Cardiac septum (tissue), 1 donor: ENCODE data around the gene DUSP28. TPM values are rescaled to one million over a fixed set of nuclear protein-coding genes. Genes with fewer than 3 reads are reported as not detected.

Experiments
- DNase-seq: peaks from one replicate; pipeline ENCODE4 v3.0.0-alpha.2; 2020; ENCODE audit warnings: low spot score
- intact Hi-C: fragments of 100-400 bp; cut with DNase I; formaldehyde crosslinking; loops from one replicate; pipeline ENCODE4 v1.14.0; 2022
- total RNA-seq: library from RNA; stranded (reverse); fragmentation: NEBNext Ultra II Directional; extraction: Animal tissue kit (Norgen Biotek cat#: 25700); gene quantifications from one replicate; pipeline ENCODE4 v1.2.1, GENCODE V29; 2021
- donor health status: DM: no; HTN: no; CAD: no.

The DUSP28 gene
- total RNA-seq, 1 donor from 2014 or later = 9.7 TPM

DNA sequence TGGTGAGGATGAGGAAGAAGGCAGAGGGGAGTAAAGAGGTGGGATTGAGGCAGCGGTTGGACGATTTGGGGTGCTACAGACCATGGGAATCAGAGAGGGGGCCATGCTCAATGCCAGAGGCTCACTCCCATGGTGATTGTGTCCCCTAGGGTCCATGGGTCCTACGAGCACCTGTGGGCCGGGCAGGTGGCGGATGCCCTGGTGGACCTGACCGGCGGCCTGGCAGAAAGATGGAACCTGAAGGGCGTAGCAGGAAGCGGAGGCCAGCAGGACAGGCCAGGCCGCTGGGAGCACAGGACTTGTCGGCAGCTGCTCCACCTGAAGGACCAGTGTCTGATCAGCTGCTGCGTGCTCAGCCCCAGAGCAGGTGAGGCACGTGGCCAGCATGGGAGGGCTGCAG, 31.6 kb downstream of the DUSP28 start:
- intact Hi-C loops = no loop called here

DNA sequence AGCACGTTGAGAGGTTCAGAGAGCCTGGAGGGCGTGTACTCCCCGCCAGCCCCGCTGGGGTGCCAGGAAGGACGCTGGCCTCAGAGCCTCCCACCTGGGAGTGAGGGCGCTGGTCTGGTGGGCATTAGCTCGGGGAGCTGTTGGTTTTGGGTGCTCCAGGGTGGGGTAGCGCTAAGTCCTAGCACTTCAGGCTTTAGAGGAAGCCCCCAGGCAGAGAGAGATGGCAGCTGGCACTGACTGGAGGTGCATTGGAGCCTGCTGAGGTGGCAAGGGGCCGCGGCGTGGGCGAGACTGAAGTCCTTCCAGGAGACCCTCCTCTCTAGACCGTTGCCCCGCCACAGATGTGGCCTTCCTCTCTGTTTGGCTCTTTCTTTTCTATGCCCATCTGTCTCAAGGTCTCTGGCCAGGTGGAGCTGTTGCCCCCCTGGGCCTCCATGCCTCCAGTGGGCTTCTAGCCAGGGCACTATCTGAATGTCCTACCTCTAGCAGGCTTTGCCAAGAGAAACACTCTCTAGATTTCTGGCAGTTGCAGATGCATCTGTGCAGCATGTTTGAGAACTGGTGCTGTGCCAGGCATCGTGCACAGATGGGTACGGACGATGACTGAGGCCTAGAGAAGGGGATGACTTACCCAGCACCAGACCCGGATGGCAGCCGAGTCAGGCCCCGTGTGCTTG, 33.0 kb downstream of the DUSP28 start:
- intact Hi-C loops = no loop called here
- DNase-seq = peak; percentile 59

More for the DNA sequence above, 31.6 kb downstream of the DUSP28 start:
- DNase-seq = peak; percentile 60

DNA sequence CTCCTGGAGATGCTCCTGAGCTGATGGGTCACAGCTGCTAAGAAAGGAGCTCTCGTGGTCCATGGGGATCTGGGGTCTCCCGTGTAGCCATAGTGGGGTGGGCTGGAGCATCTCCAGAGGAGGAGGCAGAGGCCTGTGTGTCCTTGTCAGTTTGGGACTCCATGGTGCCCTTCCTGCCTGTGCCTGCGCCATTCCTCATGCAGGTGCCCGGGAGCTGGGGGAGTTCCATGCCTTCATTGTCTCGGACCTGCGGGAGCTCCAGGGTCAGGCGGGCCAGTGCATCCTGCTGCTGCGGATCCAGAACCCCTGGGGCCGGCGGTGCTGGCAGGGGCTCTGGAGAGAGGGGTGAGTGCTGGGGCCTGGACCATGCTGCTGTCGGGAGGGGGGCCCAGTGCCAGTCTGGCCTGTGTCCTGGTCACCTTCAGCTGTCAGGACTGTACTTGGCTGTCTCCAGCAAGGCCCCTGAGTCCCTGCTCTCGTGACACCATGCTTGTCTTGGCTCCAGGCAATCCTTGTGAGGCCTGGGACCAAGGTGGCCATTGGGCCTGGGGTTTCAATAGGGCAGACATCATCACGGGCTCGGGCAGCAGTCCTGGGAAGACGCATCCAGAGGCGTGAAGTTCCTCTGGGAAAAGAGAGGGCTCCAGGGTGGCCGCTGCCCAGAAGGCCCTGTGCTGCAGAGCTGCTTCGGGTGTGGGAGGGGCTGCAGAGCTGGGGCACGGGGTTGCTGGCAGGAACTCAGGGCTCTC, 33.7 kb downstream of the DUSP28 start:
- peak; percentile 78 for DNase-seq
- intact Hi-C loops = no loop called here

DNA sequence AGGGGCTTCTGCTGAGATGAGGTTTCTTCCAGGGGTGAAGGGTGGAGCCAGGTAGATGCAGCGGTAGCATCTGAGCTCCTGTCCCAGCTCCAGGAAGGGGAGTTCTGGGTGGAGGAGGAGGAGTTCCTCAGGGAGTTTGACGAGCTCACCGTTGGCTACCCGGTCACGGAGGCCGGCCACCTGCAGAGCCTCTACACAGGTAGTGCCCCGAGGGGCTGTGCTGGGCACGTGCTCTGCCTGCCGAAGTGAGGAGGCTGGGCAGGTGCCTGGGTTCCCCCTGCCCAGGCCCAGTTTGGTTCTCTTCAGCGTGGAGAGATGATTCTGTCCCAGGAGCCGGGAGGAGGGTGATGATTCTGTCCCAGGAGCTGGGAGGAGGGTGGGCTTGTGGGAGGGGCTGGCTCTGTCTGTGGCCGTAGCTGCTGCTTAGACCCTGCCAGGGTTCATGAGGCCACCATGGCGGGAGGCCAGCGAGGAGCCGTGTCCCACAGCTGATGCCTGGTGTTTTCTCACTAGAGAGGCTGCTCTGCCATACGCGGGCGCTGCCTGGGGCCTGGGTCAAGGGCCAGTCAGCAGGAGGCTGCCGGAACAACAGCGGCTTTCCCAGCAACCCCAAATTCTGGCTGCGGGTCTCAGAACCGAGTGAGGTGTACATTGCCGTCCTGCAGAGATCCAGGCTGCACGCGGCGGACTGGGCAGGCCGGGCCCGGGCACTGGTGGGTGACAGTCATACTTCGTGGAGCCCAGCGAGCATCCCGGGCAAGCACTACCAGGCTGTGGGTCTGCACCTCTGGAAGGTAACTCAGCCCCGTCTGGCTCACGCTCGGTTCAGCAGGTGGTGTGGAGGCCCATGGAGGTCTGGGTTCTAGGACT, 34.6 kb downstream of the DUSP28 start:
- DNase-seq = peak; percentile 75
- intact Hi-C loops = no loop called here

DNA sequence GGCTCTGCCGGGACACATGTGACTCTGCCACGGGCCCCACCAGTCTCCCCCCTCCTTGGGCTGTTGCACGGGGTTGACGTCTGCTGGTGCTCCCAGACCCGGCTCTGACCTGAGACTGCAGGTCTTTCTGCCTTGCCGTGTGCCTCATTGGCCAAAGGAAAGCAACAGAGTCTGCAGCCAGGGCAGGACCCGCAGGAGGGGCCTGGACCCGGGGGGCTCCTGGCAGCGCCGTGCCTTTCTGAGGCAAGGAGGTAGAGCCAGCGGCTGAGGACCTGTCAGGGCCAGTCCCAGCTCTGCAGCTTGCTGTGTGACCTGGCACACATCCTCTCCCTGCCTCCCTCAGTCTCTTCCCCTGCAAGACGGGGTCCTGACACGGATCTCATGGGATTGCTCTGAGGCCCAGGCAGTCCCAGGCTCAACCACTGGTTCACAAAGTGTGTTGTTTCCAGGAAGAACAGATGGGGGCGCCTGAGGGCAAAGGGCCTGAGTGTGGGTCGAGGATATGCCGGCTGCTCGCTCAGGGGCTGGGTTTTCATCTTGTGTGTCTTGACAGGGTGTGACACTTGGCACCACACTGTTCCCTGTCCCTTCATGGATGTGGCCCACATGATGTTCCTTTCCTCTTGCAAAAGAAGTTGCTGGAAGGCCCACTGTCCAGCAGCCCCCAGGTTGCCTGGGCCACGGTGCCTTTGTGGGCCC, 35.4 kb downstream of the DUSP28 start:
- intact Hi-C loops = no loop called here
- DNase-seq = peak; percentile 71

DNA sequence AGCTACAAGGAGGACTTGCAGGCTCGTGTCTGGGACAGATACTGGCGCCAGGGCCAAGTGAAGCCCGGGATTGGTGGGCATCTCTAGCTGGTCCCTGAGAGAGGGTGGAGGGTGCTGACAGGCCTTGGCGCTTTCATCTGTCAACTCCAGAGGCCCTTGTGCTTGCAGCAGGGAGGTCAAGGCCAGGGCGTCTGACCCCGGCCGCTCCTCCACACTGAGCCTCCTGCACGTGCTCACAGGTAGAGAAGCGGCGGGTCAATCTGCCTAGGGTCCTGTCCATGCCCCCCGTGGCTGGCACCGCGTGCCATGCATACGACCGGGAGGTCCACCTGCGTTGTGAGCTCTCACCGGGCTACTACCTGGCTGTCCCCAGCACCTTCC, 35.9 kb downstream of the DUSP28 start:
- DNase-seq = peak; percentile 71
- intact Hi-C loops = no loop called here

DNA sequence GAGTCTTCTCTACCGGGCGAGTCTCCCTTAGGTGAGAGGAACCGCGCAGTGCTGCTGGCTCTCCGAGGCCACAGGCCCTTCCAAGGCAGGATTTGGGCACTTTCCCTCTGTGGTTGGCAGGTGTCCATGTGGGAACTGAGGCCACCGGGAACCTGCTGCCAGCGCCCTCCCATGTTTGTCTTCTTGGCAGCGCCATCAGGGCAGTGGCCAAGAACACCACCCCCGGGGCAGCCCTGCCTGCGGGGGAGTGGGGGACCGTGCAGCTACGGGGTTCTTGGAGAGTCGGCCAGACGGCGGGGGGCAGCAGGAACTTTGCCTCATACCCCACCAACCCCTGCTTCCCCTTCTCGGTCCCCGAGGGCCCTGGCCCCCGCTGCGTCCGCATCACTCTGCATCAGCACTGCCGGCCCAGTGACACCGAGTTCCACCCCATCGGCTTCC, 36.4 kb downstream of the DUSP28 start:
- intact Hi-C loops = no loop called here
- peak; percentile 89 for DNase-seq

DNA sequence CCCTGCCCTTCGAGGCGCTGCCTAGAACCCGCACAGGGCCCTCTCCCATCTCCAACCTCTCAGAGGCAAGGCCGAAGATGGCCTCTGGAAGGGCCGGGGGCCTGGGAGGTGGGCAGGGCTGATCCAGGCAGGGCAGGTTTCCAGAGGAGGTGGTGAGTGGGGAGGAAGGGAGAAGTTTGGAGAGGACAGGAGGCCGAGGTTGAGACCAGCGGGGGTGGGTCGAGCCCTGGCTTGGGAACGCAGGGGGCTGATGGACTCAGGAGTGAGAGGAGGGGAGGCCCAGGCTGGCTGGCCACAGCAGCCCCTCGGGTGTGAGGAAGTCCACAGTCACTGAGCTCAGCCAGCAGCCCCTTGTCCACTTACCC, 36.9 kb downstream of the DUSP28 start:
- peak; percentile 65 for DNase-seq
- intact Hi-C loops = no loop called here

DNA sequence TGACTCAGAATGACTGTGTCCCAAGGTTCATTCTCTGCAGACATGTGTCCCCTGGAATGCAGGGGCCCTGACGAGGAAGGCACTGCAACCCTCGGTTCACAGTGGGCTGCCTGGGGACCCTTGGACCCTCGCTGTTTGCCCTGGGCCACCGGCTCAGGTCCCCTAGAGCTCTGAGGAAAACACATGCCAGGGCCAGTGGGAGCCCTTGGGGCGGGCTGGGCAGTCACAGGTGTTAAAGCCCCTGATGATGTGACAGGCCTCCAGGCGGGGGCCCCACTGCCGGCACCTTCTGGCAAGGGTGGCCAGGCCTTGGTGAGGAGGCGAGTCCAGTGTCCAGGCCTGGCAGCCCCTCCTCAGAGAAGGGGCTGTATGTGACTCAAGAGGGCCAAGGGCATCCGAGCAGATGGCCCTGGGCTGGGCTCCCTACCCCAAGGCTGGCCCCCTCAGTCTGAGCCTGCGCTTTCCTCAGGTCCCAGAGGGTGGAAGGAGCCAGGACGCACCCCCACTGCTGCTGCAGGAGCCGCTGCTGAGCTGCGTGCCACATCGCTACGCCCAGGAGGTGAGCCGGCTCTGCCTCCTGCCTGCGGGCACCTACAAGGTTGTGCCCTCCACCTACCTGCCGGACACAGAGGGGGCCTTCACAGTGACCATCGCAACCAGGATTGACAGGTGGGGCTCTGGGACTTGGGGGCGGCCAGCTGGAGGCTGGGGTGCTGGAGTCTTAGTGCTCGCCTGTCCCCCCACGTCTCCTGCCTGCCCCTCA, 37.4 kb downstream of the DUSP28 start:
- peak; percentile 71 for DNase-seq
- intact Hi-C loops = no loop called here

DNA sequence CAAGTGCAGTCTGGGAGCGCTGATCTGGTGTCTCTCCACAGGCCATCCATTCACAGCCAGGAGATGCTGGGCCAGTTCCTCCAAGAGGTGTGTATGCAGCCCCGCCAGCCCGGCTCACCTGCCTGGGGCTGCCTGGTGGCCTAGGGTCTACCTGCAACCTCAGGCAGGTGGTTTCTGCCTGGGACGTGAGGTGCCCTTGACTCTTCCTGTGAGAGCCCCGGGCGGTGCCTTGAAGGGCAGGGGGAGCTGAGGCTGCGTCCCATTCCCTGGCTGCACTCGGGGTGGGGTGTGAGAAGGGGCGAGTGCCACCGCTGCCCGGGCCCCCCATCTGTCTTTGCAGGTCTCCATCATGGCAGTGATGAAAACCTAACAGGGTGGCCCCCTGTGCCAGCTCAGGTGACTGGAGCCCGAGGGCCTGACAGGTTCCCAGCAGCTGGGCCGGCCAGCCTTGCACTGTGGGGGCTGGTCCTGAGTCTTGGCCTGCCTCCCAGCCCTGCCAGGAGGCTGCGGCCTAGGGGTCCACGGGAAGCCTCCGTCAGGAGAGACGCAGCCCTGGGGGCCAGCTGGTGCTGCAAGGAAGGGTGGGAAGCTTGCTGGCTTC, 38.3 kb downstream of the DUSP28 start:
- intact Hi-C loops = no loop called here
- peak; percentile 62 for DNase-seq

DNA sequence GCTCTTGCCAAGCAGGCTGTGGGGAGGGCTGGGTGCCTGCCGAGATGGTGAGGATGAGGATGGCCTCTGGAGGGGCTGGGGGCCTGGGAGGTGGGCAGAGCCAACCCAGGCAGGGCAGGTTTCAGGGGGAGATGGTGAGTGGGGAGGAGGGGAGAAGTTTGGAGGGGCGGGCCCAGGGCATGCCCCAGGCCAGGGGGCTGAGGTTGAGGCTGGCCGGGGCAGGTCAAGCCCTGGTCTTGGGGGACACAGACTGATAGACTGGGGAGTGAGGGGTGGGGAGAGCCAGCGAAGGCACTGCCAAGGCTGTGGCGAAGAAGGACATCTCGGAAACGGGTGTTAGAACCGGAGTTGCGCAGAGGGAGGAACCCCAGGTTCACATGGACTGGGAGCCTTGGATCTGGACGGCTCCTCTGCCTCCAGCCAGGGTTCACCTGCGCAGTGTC, 39.0 kb downstream of the DUSP28 start:
- intact Hi-C loops = no loop called here
- peak; percentile 68 for DNase-seq

DNA sequence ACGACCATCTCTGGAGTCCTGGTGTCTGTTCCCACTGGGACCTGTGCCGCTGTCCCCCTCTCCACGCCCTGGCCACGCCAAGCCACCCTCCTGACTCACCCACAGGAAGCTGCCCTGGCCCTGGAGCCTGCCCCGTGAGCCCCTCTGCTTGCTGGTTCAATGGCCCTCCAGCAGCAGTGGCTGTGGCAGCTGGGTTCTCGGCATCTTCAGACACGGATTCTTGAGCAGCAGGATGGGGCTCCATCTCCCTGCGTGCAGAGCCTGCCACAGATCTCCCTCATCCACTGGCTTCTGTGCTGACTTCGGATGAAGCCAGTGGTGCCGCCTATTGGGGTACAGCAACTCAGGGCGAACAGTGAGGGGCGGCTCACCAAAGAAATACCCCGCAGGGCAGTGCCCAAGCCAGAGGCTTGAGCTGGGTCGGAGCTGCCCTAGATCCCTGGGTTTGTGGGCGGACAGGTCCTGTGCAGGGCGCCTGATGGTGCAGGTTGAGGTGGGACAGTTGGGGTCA, 40.3 kb downstream of the DUSP28 start:
- DNase-seq = peak; percentile 56
- intact Hi-C loops = loop anchor here (10.0 kb wide), 1 partner anchor 234 kb away; no protein-coding TSS in a partner anchor

DNA sequence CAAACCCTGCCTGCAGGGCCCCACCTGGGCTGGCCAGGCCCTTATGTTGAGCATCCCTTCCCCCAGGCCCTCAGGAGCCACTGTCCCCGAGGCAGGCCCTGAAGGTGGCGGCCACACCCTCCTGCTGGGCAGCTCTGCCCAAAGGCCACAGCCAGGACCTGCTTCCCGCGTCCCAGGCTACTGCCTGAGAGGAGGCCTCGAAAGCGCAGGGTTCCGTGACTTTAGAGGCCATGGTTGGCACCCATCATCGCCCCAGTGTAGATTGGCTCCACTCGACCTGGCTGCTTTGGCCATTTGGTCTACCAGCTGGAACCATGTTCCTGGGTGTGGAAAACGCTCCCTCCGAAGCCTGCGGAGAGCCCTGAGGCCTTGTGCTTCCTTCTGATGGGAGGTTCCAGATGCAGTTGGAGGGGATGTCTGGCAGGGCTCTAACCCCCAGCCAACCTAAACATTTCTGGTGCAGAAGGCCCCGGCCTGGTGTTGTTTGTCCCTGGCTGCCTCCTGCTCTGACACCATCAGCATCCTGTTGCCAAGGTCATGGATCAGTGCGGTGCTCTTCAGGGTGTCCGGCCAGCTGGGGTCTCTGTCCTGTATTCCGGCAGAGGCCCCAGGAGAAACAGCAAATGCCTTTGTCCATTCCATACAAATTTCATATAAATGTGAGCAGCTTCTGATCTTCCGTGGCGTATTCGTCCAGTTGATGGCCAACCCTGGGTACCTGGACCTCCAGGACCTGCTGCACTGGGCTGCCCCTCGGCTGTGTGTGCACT, 41.1 kb downstream of the DUSP28 start:
- peak; percentile 67 for DNase-seq
- intact Hi-C loops = loop anchor here (10.0 kb wide), 1 partner anchor 234 kb away; no protein-coding TSS in a partner anchor

DNA sequence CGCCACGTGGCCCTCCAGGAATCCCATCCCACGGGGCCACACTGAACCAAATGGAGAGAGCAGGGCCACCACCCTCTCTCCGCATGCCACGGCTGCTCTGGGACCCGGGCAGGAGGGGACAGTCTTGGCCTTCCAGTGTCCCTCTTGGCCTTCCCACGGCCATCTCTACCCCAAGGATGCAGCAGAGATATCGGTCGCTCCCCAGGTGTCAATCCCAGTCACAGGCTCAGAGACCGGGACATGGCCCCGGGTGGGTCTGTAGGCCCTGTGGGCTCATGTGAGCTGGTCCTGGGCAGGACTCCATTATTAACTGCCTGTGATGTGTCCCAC, 41.6 kb downstream of the DUSP28 start:
- DNase-seq = peak; percentile 69
- intact Hi-C loops = loop anchor here (10.0 kb wide), 1 partner anchor 233 kb away; no protein-coding TSS in a partner anchor

DNA sequence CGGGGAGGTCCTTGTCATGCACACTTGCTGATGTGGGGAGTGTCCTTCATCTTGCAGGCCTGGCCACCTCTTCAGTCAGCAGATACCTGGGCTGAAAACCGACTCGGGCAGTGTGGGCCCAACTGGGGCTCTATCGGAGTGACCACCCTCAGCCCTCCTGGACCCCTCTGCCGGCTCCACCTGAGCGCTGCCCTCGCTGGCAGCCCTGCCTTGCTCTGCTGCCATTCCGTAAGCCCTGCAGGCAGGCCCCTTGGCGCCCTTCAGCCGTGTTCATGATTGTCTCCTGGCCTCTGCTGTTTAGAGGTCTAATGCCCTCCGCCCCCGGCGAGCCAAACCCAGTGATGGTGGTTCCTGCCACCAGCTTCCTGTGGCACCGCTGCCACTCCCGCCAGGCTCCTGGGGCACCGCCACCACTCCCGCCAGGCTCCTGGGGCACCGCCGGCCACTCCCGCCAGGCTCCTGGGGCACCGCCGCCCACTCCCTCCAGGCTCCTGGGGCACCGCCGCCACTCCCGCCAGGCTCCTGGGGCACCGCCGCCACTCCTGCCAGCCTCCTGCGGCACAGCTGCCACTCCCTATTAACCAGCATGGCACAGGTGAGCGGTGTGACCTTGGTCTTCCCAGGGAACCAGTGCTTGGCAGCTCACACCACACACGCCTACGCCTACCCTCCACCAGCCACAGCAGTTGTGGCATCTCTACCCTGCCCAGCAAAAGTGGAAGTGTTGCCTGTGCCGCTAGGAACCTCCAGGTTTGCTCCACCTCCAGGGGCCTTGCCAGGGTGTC, 42.3 kb downstream of the DUSP28 start:
- intact Hi-C loops = loop anchor here (10.0 kb wide), 1 partner anchor 232 kb away; no protein-coding TSS in a partner anchor
- DNase-seq = peak; percentile 70

DNA sequence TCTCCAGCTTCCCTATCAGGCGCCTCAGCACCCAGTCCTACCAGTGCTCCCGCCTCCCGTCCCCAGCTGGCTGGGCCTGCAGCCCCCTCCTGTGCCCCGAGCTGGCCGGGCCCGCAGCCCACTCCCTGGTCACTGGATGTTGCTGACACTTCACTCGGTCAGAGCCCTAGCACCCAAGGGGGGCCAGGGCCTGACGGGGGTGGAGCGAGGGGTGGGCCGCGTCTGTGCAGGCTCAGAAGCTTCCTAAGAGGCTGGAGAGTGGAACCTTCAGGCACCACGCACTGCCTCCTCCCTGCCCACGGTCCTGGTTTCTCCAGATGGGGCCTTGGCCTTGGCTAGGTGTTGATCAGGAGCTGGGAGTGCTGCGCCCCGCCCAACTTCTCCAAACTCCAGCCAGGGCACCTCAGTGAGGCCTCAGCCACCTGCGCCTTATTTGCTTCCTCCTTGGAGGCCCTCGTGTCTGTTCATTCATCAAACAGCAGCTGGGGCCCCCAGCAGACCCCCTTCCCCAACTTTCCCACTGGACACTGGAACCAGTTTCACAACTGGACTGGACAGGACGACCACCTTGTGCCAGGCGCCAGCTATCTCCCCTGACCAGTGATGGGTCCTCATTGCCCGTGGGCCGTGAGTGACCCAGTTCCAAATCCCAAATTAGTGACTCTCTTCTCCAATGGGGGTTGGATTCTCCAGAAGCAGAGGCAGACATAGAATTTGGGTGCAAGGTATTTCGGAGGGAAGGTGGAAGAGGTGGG, 43.1 kb downstream of the DUSP28 start:
- DNase-seq = peak; percentile 56
- intact Hi-C loops = loop anchor here (10.0 kb wide), 1 partner anchor 232 kb away; no protein-coding TSS in a partner anchor
